Astrocyte (in vitro differentiated cells and primary cell): ENCODE results near the gene CNKSR2. TPM values are rescaled to one million over a fixed set of nuclear protein-coding genes. Genes with fewer than 3 reads are reported as not detected.

Experiments used
- DNase-seq: peaks from one replicate; pipeline ENCODE4 v3.0.0-alpha.2; 2010; ENCODE audit warnings: low read depth
- FAIRE-seq: peaks from 2 replicates; lab custom pipeline; 2011; peaks lifted over from hg19 to GRCh38; lab: Jason Lieb, UNC
- H2AFZ ChIP-seq: 2 replicates; pipeline ENCODE4 v1.6.0; 2012; ENCODE audit warnings: low read depth, low read length, inconsistent platforms
- H3K27ac ChIP-seq: 2 replicates; pipeline ENCODE4 v1.5.1; 2011; ENCODE audit warnings: low read depth, low read length, inconsistent platforms
- H3K27me3 ChIP-seq: 2 replicates; pipeline ENCODE4 v1.6.0; 2011; ENCODE audit warnings: low read length, inconsistent platforms; ENCODE audit not compliant: insufficient read depth
- H3K36me3 ChIP-seq: 2 replicates; pipeline ENCODE4 v1.5.1; 2011; ENCODE audit warnings: low read length, inconsistent platforms; ENCODE audit not compliant: insufficient read depth
- H3K4me1 ChIP-seq: 2 replicates; pipeline ENCODE4 v1.5.1; 2011; ENCODE audit warnings: low read length, inconsistent platforms; ENCODE audit not compliant: insufficient read depth
- H3K4me2 ChIP-seq: 2 replicates; pipeline ENCODE4 v1.6.0; 2012; ENCODE audit warnings: low read length, inconsistent platforms
- H3K4me3 ChIP-seq: 2 replicates; pipeline ENCODE4 v1.5.1; 2011; ENCODE audit warnings: low read depth, mild to moderate bottlenecking, low read length, inconsistent platforms; ENCODE audit not compliant: insufficient read depth
- H3K79me2 ChIP-seq: 2 replicates; pipeline ENCODE4 v1.6.0; 2012; ENCODE audit warnings: mild to moderate bottlenecking, low read length, inconsistent platforms; ENCODE audit not compliant: insufficient read depth
- H3K9ac ChIP-seq: 2 replicates; pipeline ENCODE4 v1.6.0; 2012; ENCODE audit warnings: mild to moderate bottlenecking, low read length, inconsistent platforms
- H3K9me3 ChIP-seq: 2 replicates; pipeline ENCODE4 v1.5.1; 2012; ENCODE audit warnings: low read depth, mild to moderate bottlenecking, low read length, inconsistent platforms; ENCODE audit not compliant: insufficient read depth
- H4K20me1 ChIP-seq: 2 replicates; pipeline ENCODE4 v1.6.0; 2012; ENCODE audit warnings: low read length, inconsistent platforms; ENCODE audit not compliant: insufficient read depth
- H3K27ac Mint-ChIP-seq: one replicate; pipeline ENCODE4 v1.8.0; 2021; ENCODE audit warnings: mild to moderate bottlenecking, mixed read lengths; ENCODE audit not compliant: unreplicated experiment
- H3K27me3 Mint-ChIP-seq: one replicate; pipeline ENCODE4 v1.8.0; 2021; ENCODE audit warnings: low read depth, mixed read lengths; ENCODE audit not compliant: unreplicated experiment
- H3K36me3 Mint-ChIP-seq: one replicate; pipeline ENCODE4 v1.8.0; 2021; ENCODE audit warnings: low read depth, mixed read lengths; ENCODE audit not compliant: unreplicated experiment
- H3K4me1 Mint-ChIP-seq: one replicate; pipeline ENCODE4 v1.8.0; 2021; ENCODE audit warnings: low read depth, mixed read lengths; ENCODE audit not compliant: unreplicated experiment
- H3K4me3 Mint-ChIP-seq: one replicate; pipeline ENCODE4 v1.8.0; 2021; ENCODE audit warnings: mild to moderate bottlenecking, moderate library complexity, mixed read lengths; ENCODE audit not compliant: unreplicated experiment
- H3K9me3 Mint-ChIP-seq: one replicate; pipeline ENCODE4 v1.8.0; 2021; ENCODE audit warnings: mild to moderate bottlenecking, mixed read lengths; ENCODE audit not compliant: unreplicated experiment
- CTCF ChIP-seq: IDR thresholded peaks from 2 replicates; pipeline ENCODE4 v1.5.1; 2011; ENCODE audit warnings: low read depth, mild to moderate bottlenecking, inconsistent platforms, low read length, moderate library complexity; ENCODE audit not compliant: insufficient read depth
- EZH2 ChIP-seq: IDR thresholded peaks from 2 replicates; pipeline ENCODE4 v1.6.1; 2012; ENCODE audit warnings: mild to moderate bottlenecking, low read length, inconsistent platforms; ENCODE audit not compliant: insufficient read depth
- total RNA-seq: library from RNA; stranded (reverse); gene quantifications from 2 replicates; pipeline ENCODE4 v1.2.1, GENCODE V29; 2021

The CNKSR2 gene
- total RNA-seq, 1 donor from 2014 or later = 4.1 TPM

DNA sequence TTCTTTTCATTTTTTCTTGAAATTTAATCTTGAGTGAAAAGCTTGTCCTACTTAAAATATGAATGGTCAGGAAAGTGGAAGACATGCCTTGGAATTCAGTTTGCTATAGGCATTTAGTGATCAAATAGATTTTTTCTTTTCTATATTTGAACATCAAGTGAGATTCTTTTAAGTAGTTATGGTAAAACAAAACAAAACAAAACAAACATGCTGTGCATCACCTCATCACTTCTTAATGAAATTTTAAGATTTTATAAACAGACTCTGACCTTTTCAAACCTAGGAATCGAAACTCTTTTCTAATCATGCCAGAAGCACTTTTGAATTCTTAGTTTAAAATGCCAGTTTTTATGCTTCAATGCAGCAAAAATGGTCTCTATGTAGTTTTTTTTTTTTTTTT, 62.8 kb downstream of the CNKSR2 start:
- H3K4me2 ChIP-seq = no peak overlapping the region
- H3K4me3 ChIP-seq = no peak overlapping the region
- H3K27ac ChIP-seq = no peak overlapping the region
- Mint-ChIP-seq H3K4me1 (no peaks in the 10 kb centered on the region), H3K27me3 (no peaks in the 10 kb centered on the region), H3K4me3 (no peak overlapping the region), H3K27ac (no peak overlapping the region), H3K9me3 (no peaks in the 10 kb centered on the region), H3K36me3 (no peaks in the 10 kb centered on the region)
- H3K9ac ChIP-seq = no peak overlapping the region
- H2AFZ ChIP-seq = no peak overlapping the region
- no peak for FAIRE-seq
- no peaks in the 10 kb centered on the region for H3K36me3 ChIP-seq
- H3K9me3 ChIP-seq = no peaks in the 10 kb centered on the region
- no peaks in the 10 kb centered on the region for H3K79me2 ChIP-seq
- DNase-seq = no peak
- no peak for TF ChIP-seq CTCF
- TF ChIP-seq EZH2 = no peak
- no peaks in the 10 kb centered on the region for H3K4me1 ChIP-seq
- H4K20me1 ChIP-seq = no peaks in the 10 kb centered on the region
- H3K27me3 ChIP-seq = no peaks in the 10 kb centered on the region

- Mint-ChIP-seq H3K27me3 (no peaks in the 10 kb centered on the region), H3K36me3 (no peaks in the 10 kb centered on the region), H3K9me3 (no peaks in the 10 kb centered on the region), H3K4me3 (no peak overlapping the region), H3K4me1 (no peaks in the 10 kb centered on the region), H3K27ac (no peak overlapping the region)
- no peaks in the 10 kb centered on the region for H4K20me1 ChIP-seq
- H3K9ac ChIP-seq = no peak overlapping the region
- no peaks in the 10 kb centered on the region for H3K9me3 ChIP-seq
- H3K4me1 ChIP-seq = no peaks in the 10 kb centered on the region
- DNase-seq (no peak), FAIRE-seq (no peak)
- H3K27me3 ChIP-seq = no peaks in the 10 kb centered on the region
- H3K79me2 ChIP-seq = no peaks in the 10 kb centered on the region
- TF ChIP-seq CTCF (no peak), EZH2 (no peak)
- H3K36me3 ChIP-seq = no peaks in the 10 kb centered on the region
- no peak overlapping the region for H3K4me3 ChIP-seq
- H2AFZ ChIP-seq = no peak overlapping the region
- no peak overlapping the region for H3K4me2 ChIP-seq
- no peak overlapping the region for H3K27ac ChIP-seq
These were observed 64.6 kb downstream of the CNKSR2 start for GRCh38 chrX:21438792-21439191.

DNA sequence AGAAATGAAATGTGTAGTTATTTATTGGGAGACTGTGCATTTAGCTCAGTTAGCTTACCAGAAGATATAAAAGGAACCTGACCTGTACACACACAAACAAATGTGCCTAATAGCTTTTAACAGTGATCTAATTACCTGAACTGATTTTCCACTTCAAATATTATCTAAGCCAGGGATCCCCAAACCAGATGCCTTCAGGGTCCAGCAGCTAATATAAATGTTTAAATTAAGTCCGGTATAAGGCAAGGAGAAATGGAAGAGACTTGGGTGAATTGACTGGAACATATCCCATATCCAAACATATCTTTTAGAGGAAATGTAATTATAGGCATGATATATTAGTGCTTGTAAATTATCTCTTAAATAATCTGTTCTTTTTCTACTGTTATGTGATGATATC, 66.7 kb downstream of the CNKSR2 start:
- FAIRE-seq (no peak), DNase-seq (no peak)
- no peak overlapping the region for H3K27ac Mint-ChIP-seq

More for the DNA sequence above, 66.7 kb downstream of the CNKSR2 start:
- Histone ChIP-seq H3K79me2 (no peaks in the 10 kb centered on the region), H3K36me3 (no peaks in the 10 kb centered on the region), H3K4me2 (no peak overlapping the region), H4K20me1 (no peaks in the 10 kb centered on the region), H3K9me3 (no peaks in the 10 kb centered on the region), H3K4me3 (no peak overlapping the region), H2AFZ (no peak overlapping the region), H3K9ac (no peak overlapping the region), H3K27me3 (no peaks in the 10 kb centered on the region), H3K27ac (no peak overlapping the region), H3K4me1 (no peaks in the 10 kb centered on the region)
- H3K4me1 Mint-ChIP-seq = no peaks in the 10 kb centered on the region
- H3K9me3 Mint-ChIP-seq = no peaks in the 10 kb centered on the region
- no peak for TF ChIP-seq CTCF
- no peak for TF ChIP-seq EZH2
- H3K4me3 Mint-ChIP-seq = no peak overlapping the region
- no peaks in the 10 kb centered on the region for H3K36me3 Mint-ChIP-seq
- H3K27me3 Mint-ChIP-seq = no peaks in the 10 kb centered on the region
